Measurements from ENCODE around the gene PIGT.

DNA sequence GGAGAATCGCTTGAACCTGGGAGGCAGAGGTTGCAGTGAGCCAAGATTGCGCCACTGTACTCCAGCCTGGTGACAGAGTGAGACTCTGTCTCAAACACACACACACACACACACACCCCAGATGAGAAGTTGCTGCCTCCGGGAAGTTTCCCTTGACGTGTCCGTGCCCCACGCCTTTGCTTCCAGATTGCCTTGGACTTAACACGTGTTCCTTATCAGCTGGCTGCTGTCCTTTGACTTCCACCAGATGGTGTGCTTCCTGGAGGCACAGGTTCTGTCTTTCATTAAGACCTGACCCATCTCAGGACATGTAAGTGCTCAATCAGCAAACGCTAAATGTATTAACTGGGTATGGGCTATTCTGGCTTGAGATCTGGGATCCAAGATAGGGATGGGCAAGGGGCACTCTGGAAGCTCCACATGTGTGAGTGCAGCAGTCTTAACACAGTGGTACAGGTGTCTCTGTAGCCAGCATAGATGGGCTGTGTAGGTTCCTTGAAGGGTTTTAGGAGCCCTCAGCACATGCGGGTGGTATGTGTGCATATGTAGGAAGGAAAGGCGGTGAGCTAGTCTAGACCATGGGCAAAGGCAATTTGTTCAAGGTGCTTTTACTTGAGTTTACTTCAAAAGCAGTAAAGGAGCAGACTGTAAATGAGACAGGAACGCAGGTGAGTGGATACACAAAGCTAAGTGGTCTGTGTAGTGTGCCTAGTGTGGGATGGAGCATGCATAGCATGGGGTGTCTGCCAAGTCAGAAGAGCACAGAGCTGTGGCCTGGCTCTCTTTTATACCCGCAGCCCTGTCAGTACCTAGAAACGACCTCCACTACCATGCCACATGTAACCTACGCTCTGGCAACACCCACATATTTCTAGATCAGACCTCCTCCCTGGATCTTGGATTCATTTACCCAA lies 11.6 kb downstream of the PIGT start:
- TF ChIP-seq, protein P1, sequence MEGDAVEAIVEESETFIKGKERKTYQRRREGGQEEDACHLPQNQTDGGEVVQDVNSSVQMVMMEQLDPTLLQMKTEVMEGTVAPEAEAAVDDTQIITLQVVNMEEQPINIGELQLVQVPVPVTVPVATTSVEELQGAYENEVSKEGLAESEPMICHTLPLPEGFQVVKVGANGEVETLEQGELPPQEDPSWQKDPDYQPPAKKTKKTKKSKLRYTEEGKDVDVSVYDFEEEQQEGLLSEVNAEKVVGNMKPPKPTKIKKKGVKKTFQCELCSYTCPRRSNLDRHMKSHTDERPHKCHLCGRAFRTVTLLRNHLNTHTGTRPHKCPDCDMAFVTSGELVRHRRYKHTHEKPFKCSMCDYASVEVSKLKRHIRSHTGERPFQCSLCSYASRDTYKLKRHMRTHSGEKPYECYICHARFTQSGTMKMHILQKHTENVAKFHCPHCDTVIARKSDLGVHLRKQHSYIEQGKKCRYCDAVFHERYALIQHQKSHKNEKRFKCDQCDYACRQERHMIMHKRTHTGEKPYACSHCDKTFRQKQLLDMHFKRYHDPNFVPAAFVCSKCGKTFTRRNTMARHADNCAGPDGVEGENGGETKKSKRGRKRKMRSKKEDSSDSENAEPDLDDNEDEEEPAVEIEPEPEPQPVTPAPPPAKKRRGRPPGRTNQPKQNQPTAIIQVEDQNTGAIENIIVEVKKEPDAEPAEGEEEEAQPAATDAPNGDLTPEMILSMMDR (IDR thresholded peaks at IDR 0.05 in 2 of 3, conservative IDR thresholded peaks at IDR 0.05 in 1 of 3; ENCODE audit: control insufficient read depth in 2 of 3, extremely low read depth in 1 of 3, insufficient read depth in 1 of 3, low read depth in 3 of 3, low read length in 3 of 3): no peak
- TF ChIP-seq CHD2 (IDR thresholded peaks at IDR 0.05; ENCODE audit: borderline replicate concordance, low read depth, low read length) (no peak), POLR2A (IDR thresholded peaks at IDR 0.05; ENCODE audit: low read depth, low read length) (no peak), ZNF622 (IDR thresholded peaks at IDR 0.05) (no peak), GABPA (IDR thresholded peaks at IDR 0.05; ENCODE audit: low read depth) (no peak), TCF12 (IDR thresholded peaks at IDR 0.05; ENCODE audit: low read depth, low read length) (no peak), HCFC1 (IDR thresholded peaks at IDR 0.05; ENCODE audit: low read length) (no peak), JUND (IDR thresholded peaks at IDR 0.05; ENCODE audit: low read depth, low read length) (no peak), SP1 (IDR thresholded peaks at IDR 0.05; ENCODE audit: low read depth, low read length) (no peak), BHLHE40 (IDR thresholded peaks at IDR 0.05; ENCODE audit: borderline replicate concordance in 1 of 2, low read depth in 2 of 2, low read length in 1 of 2) (no peak)
